HT1080 (cell line): ENCODE measurements around the gene NFE2L2. TPM values are rescaled to one million over a fixed set of nuclear protein-coding genes. Genes with fewer than 3 reads are reported as not detected.
"Not testable (repeated sequence)": the region's sequence is repeated elsewhere in the genome, so short reads cannot be mapped to it uniquely, and the experiment has no call there.

Source experiments
- DNase-seq: peaks from one replicate; pipeline ENCODE4 v3.0.0-alpha.2; 2015; ENCODE audit warnings: low read depth
- small RNA-seq: library from RNA; depleted of rRNA; stranded (forward); fragments of <200 nt; gene quantifications from one replicate; pipeline ENCODE3, GENCODE V24; 2014
- total RNA-seq: library from RNA; depleted of rRNA; stranded (reverse); fragments of >200 nt; shearing (Covaris generic); gene quantifications from 2 replicates; pipeline ENCODE4 v1.2.3, GENCODE V29; 2014; rRNA removed

The NFE2L2 gene
- total RNA-seq, 1 experiment from 2014 or later, result 43.0 TPM

GRCh38 chr2:177200419-177200818 lies 64.1 kb downstream of the NFE2L2 start:
- DNase-seq, result not testable (repeated sequence)

GRCh38 chr2:177195194-177195593 lies 69.3 kb downstream of the NFE2L2 start:
- DNase-seq, result no peak

GRCh38 chr2:177193240-177193639 lies 71.3 kb downstream of the NFE2L2 start:
- no peak for DNase-seq

GRCh38 chr2:177192788-177193187 lies 71.7 kb downstream of the NFE2L2 start:
- no peak for DNase-seq

- no peak for DNase-seq
These were observed 73.6 kb downstream of the NFE2L2 start for GRCh38 chr2:177190941-177191340.

- DNase-seq, result no peak
These were observed 75.8 kb downstream of the NFE2L2 start for GRCh38 chr2:177188482-177189469.

- DNase-seq, result peak; percentile 74
These were observed 76.8 kb downstream of the NFE2L2 start for GRCh38 chr2:177187631-177188312.

- DNase-seq, result not testable (repeated sequence)
These were observed 78.5 kb downstream of the NFE2L2 start for GRCh38 chr2:177186038-177186437.

- DNase-seq, result no peak
These were observed 79.9 kb downstream of the NFE2L2 start for GRCh38 chr2:177184606-177185005.

- DNase-seq, result no peak
These were observed 80.7 kb downstream of the NFE2L2 start for GRCh38 chr2:177183860-177184259.

Small RNA genes within 50 kb of the gene (small RNA-seq; reads per million reads assigned to genes)
- gene MIR3128, result not detected
- not detected for gene MIR6512
- gene RF00019, result not detected

Other genes starting within 250 kb of the NFE2L2 start
- 38.1 and 44.1 TPM in 2 replicates for gene HNRNPA3, start 51.9 kb downstream of the NFE2L2 start, total RNA-seq
- 69.5 and 89.0 TPM in 2 replicates for gene AGPS, start 128.0 kb upstream of the NFE2L2 start, total RNA-seq